ENCODE results near the gene UBE2G2.
A peak's percentile ranks its signal among the peaks of the same experiment; 100 is the strongest.

UBE2G2 gene

GRCh38 chr21:44815225-44815624, 13.6 kb upstream of the UBE2G2 start:
- DNase-seq: no peak

GRCh38 chr21:44814498-44815023, 12.9 kb upstream of the UBE2G2 start:
- DNase-seq: no peak

GRCh38 chr21:44813727-44814126, 12.1 kb upstream of the UBE2G2 start:
- no peak for DNase-seq

- DNase-seq: no peak
Measured at GRCh38 chr21:44813149-44813548, 11.5 kb upstream of the UBE2G2 start.

- DNase-seq: peak in 1 of 14 donors; percentile 46
Measured at GRCh38 chr21:44812640-44813039, 11.0 kb upstream of the UBE2G2 start.

GRCh38 chr21:44810779-44811178, 9.2 kb upstream of the UBE2G2 start:
- DNase-seq: no peak

- no peak for DNase-seq
Measured at GRCh38 chr21:44805859-44806258, 4.2 kb upstream of the UBE2G2 start.

GRCh38 chr21:44805226-44805625, 3.6 kb upstream of the UBE2G2 start:
- no peak for DNase-seq

GRCh38 chr21:44804762-44805161, 3.1 kb upstream of the UBE2G2 start:
- no peak for DNase-seq

GRCh38 chr21:44803651-44804050, 2.0 kb upstream of the UBE2G2 start:
- no peak for DNase-seq

GRCh38 chr21:44802396-44803153, 955 bp upstream of the UBE2G2 start:
- no peak for DNase-seq

GRCh38 chr21:44800971-44801467, 601 bp downstream of the UBE2G2 start:
- no peak for DNase-seq

- DNase-seq: no peak
Measured at GRCh38 chr21:44800103-44800502, 1.5 kb downstream of the UBE2G2 start.

- no peak for DNase-seq
Measured at GRCh38 chr21:44799646-44800045, 2.0 kb downstream of the UBE2G2 start.

GRCh38 chr21:44797775-44798174, 3.8 kb downstream of the UBE2G2 start:
- no peak for DNase-seq

- DNase-seq: no peak
Measured at GRCh38 chr21:44795342-44795741, 6.3 kb downstream of the UBE2G2 start.

- DNase-seq: no peak
Measured at GRCh38 chr21:44793592-44794374, 7.8 kb downstream of the UBE2G2 start.

GRCh38 chr21:44792702-44793591, 8.7 kb downstream of the UBE2G2 start:
- peak in 6 of 14 donors; percentile 9 to 42 (median 16) for DNase-seq

- no peak for DNase-seq
Measured at GRCh38 chr21:44791993-44792392, 9.6 kb downstream of the UBE2G2 start.

- DNase-seq: no peak
Measured at GRCh38 chr21:44791246-44791645, 10.4 kb downstream of the UBE2G2 start.

GRCh38 chr21:44790368-44790767, 11.3 kb downstream of the UBE2G2 start:
- no peak for DNase-seq

- no peak for DNase-seq
Measured at GRCh38 chr21:44789880-44790279, 11.7 kb downstream of the UBE2G2 start.

Measured in C1 segment of cervical spinal cord (tissue), 14 donors.